Esophagus squamous epithelium (tissue), 5 donors: ENCODE results near the gene ANKRD22. TPM values are rescaled to one million over a fixed set of nuclear protein-coding genes. Genes with fewer than 3 reads are reported as not detected.
A peak's percentile ranks its signal among the peaks of the same experiment; 100 is the strongest.

Experiments used
- DNase-seq: peaks from one replicate; lab custom pipeline; 2025; lab: John Stamatoyannopoulos, UW
- H3K27ac ChIP-seq, 4 donors: fragments of 200-600 bp; sonication (generic); one replicate each; pipeline ENCODE4 v1.5.1; 2016 to 2019; ENCODE audit warnings: mild to moderate bottlenecking in 1 of 4
- H3K27me3 ChIP-seq, 4 donors: fragments of 200-600 bp; sonication (generic); 1 replicate in 3 of 4; 2 replicates in 1 of 4; pipeline versions ENCODE4 v1.5.1 to v1.6.0; 2017 to 2021; ENCODE audit warnings: antibody characterized with exemption in 1 of 4
- H3K36me3 ChIP-seq, 3 donors: fragments of 200-600 bp; sonication (generic); one replicate each; pipeline ENCODE4 v1.5.1; 2016 to 2019
- H3K4me1 ChIP-seq, 3 donors: fragments of 200-600 bp; sonication (generic); one replicate each; pipeline ENCODE4 v1.5.1; 2017 to 2019
- H3K4me3 ChIP-seq, 4 donors: fragments of 200-600 bp; sonication (generic); 1 replicate in 3 of 4; 2 replicates in 1 of 4; pipeline ENCODE4 v1.5.1; 2016 to 2019; ENCODE audit warnings: mild to moderate bottlenecking in 2 of 4, moderate library complexity in 1 of 4
- H3K9me3 ChIP-seq, 3 donors: fragments of 200-600 bp; sonication (generic); one replicate each; pipeline ENCODE4 v1.5.1; 2016 to 2019
- CTCF ChIP-seq, 6 experiments: fragments of 450-650 bp in 4 of 6; fragments of 200-600 bp in 2 of 6; sonication (generic) in 2 of 6; IDR thresholded peaks; one replicate each; pipeline ENCODE4 v1.5.1; 2016 to 2019; ENCODE audit warnings: antibody characterized with exemption in 6 of 6, mild to moderate bottlenecking in 4 of 6, moderate library complexity in 4 of 6
- POLR2A ChIP-seq, 4 donors: fragments of 450-650 bp; IDR thresholded peaks; one replicate each; pipeline ENCODE4 v1.6.1; 2017; ENCODE audit warnings: antibody characterized with exemption in 4 of 4, mild to moderate bottlenecking in 4 of 4, moderate library complexity in 3 of 4
- WGBS, 2 donors: methylation state at CpG; one replicate each; pipeline ENCODE4 v1.1.5; 2018; 5-methylcytosine and 5-hydroxymethylcytosine counted together
- intact Hi-C: fragments of 100-400 bp; cut with DNase I; formaldehyde crosslinking; loops from one replicate; pipeline ENCODE4 v1.15.0; 2022
- total RNA-seq, 4 donors: library from RNA; depleted of rRNA; stranded (reverse); fragments of >200 nt; gene quantifications; one replicate each; pipeline ENCODE4 v1.1.0, GENCODE V29; 2016
- donor health status: DM: yes; HTN: yes; CAD: no.

The ANKRD22 gene
- total RNA-seq, 4 donors from 2014 or later, result 26.3 to 43.5 (median 31.5) TPM

- H3K27me3 ChIP-seq, result no peaks in the 10 kb centered on the region
- H3K9me3 ChIP-seq, result no peaks in the 10 kb centered on the region
- intact Hi-C loops, result no loop called here
- no peaks in the 10 kb centered on the region for H3K36me3 ChIP-seq
- WGBS, 2 donors, result 80 to 100% methylated on average over 1 of the region's 1 CpG
- H3K4me3 ChIP-seq, result no peak overlapping the region
- peak overlapping the region in 1 of 4 donors; percentile 36 for H3K27ac ChIP-seq
- no peak for TF ChIP-seq POLR2A (IDR thresholded peaks at IDR 0.05)
- TF ChIP-seq CTCF (IDR thresholded peaks at IDR 0.05), result no peak
- no peak for DNase-seq
- peaks cover 0 to 57% (median 27%) of the 10 kb centered on the region in 3 donors for H3K4me1 ChIP-seq
Observed at GRCh38 chr10:88895250-88895649, 43.6 kb upstream of the ANKRD22 start.

- WGBS, 2 donors, result 55 to 67% methylated on average over 3 of the region's 3 CpGs
- TF ChIP-seq CTCF (IDR thresholded peaks at IDR 0.05), result no peak
- DNase-seq, result no peak
- peaks cover 0 to 41% (median 14%) of the 10 kb centered on the region in 3 donors for H3K4me1 ChIP-seq
- no peaks in the 10 kb centered on the region for H3K9me3 ChIP-seq
- H3K27me3 ChIP-seq, result no peaks in the 10 kb centered on the region
- H3K27ac ChIP-seq, result peak overlapping the region in 2 of 4 donors; percentile 14 to 27
- no peaks in the 10 kb centered on the region for H3K36me3 ChIP-seq
- no peak overlapping the region for H3K4me3 ChIP-seq
- intact Hi-C loops, result no loop called here
Observed at GRCh38 chr10:88893611-88894010, 42.0 kb upstream of the ANKRD22 start.

- TF ChIP-seq CTCF (IDR thresholded peaks at IDR 0.05) (no peak), POLR2A (IDR thresholded peaks at IDR 0.05) (no peak)
- intact Hi-C loops, result no loop called here
- peak overlapping the region in 1 of 4 donors; percentile 27 for H3K27ac ChIP-seq
- no peaks in the 10 kb centered on the region for H3K27me3 ChIP-seq
- peaks cover 0 to 29% (median 5%) of the 10 kb centered on the region in 3 donors for H3K4me1 ChIP-seq
- no peaks in the 10 kb centered on the region for H3K36me3 ChIP-seq
- H3K9me3 ChIP-seq, result no peaks in the 10 kb centered on the region
- 79 to 86% methylated on average over 2 of the region's 2 CpGs for WGBS, 2 donors
- no peak for DNase-seq
- no peak overlapping the region for H3K4me3 ChIP-seq
Observed at GRCh38 chr10:88892222-88892967, 40.8 kb upstream of the ANKRD22 start.

- intact Hi-C loops, result no loop called here
- 89 to 90% methylated on average over 4 of the region's 4 CpGs for WGBS, 2 donors
- Histone ChIP-seq H3K27ac (no peak overlapping the region), H3K9me3 (no peaks in the 10 kb centered on the region), H3K4me3 (no peak overlapping the region), H3K4me1 (peaks cover 0 to 16% (median 0%) of the 10 kb centered on the region in 3 donors), H3K36me3 (no peaks in the 10 kb centered on the region), H3K27me3 (no peaks in the 10 kb centered on the region)
- TF ChIP-seq CTCF (IDR thresholded peaks at IDR 0.05), result no peak
- no peak for DNase-seq
Observed at GRCh38 chr10:88890681-88891381, 39.2 kb upstream of the ANKRD22 start.
